ENCODE measurements around the gene PRADC1.

PRADC1 gene

GRCh38 chr2:73235315-73236028 lies 2.4 kb upstream of the PRADC1 start:
- no peak for TF ChIP-seq POLR2AphosphoS5 (IDR thresholded peaks at IDR 0.05; ENCODE audit: low read depth, low read length)
- no peak for TF ChIP-seq SIN3A (IDR thresholded peaks at IDR 0.05; ENCODE audit: borderline replicate concordance, insufficient read depth, low read length)
- no peak for TF ChIP-seq REST (IDR thresholded peaks at IDR 0.05; ENCODE audit: insufficient read depth in 1 of 2, low read depth in 2 of 2, low read length in 2 of 2)
- TF ChIP-seq TAF1 (IDR thresholded peaks at IDR 0.05; ENCODE audit: borderline replicate concordance, insufficient read depth, low read length), result no peak
- TF ChIP-seq FOXP2 (optimal IDR thresholded peaks at IDR 0.05; ENCODE audit: borderline replicate concordance, extremely low read depth, extremely low read length, insufficient read depth), result no peak

- TF ChIP-seq SIN3A (IDR thresholded peaks at IDR 0.05; ENCODE audit: borderline replicate concordance, insufficient read depth, low read length) (peak; percentile 86), REST (IDR thresholded peaks at IDR 0.05; ENCODE audit: insufficient read depth in 1 of 2, low read depth in 2 of 2, low read length in 2 of 2) (peak; percentile 31 to 64; a peak in 2 of 4 replicates), TAF1 (IDR thresholded peaks at IDR 0.05; ENCODE audit: borderline replicate concordance, insufficient read depth, low read length) (peak; percentile 99), POLR2AphosphoS5 (IDR thresholded peaks at IDR 0.05; ENCODE audit: low read depth, low read length) (peak; percentile 99), FOXP2 (optimal IDR thresholded peaks at IDR 0.05; ENCODE audit: borderline replicate concordance, extremely low read depth, extremely low read length, insufficient read depth) (no peak)
Observed at GRCh38 chr2:73233932-73234832, 1.1 kb upstream of the PRADC1 start, which contains the start of gene CCT7. Gene CCT7 (plus strand): TSS chr2:73234308. CDS start chr2:73234379, 71 bp downstream.

GRCh38 chr2:73232403-73233153 lies 461 bp downstream of the PRADC1 start:
- TF ChIP-seq FOXP2 (optimal IDR thresholded peaks at IDR 0.05; ENCODE audit: borderline replicate concordance, extremely low read depth, extremely low read length, insufficient read depth), result no peak

GRCh38 chr2:73228631-73229030 lies 4.4 kb downstream of the PRADC1 start:
- TF ChIP-seq TAF1 (IDR thresholded peaks at IDR 0.05; ENCODE audit: borderline replicate concordance, insufficient read depth, low read length), result no peak

- TF ChIP-seq REST (IDR thresholded peaks at IDR 0.05; ENCODE audit: insufficient read depth in 1 of 2, low read depth in 2 of 2, low read length in 2 of 2) (no peak), TAF1 (IDR thresholded peaks at IDR 0.05; ENCODE audit: borderline replicate concordance, insufficient read depth, low read length) (no peak), FOXP2 (optimal IDR thresholded peaks at IDR 0.05; ENCODE audit: borderline replicate concordance, extremely low read depth, extremely low read length, insufficient read depth) (no peak)
Observed at GRCh38 chr2:73227086-73227485, 6.0 kb downstream of the PRADC1 start.
